ENCODE data around the gene HMGCS1.
"Not testable (repeated sequence)": the region's sequence is repeated elsewhere in the genome, so short reads cannot be mapped to it uniquely, and the experiment has no call there.

The HMGCS1 gene

GRCh38 chr5:43312076-43312661, 1.0 kb downstream of the HMGCS1 start:
- peak; percentile 25 for DNase-seq

- no peak for DNase-seq
Observed at GRCh38 chr5:43309637-43310036, 3.6 kb downstream of the HMGCS1 start.

GRCh38 chr5:43309122-43309521, 4.1 kb downstream of the HMGCS1 start:
- DNase-seq, result no peak

DNA sequence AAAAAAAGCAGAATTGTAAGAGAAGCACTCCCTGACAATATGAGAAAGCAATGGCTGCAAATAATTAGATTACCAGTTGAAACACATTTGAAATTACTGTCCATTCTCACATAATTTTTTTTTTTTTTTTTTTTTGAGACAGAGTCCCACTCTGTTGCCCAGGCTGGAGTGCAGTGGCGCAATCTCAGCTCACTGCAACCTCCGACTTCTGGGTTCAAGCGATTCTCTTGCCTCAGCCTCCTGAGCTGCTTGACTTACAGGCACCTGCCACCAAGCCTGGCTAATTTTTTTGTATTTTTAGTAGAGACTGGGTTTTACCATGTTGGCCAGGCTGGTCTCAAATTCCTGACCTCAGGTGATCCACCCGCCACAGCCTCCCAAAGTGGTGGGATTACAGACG, 6.3 kb downstream of the HMGCS1 start:
- not testable (repeated sequence) for DNase-seq

GRCh38 chr5:43305948-43306565, 7.2 kb downstream of the HMGCS1 start:
- DNase-seq, result peak; percentile 33

DNA sequence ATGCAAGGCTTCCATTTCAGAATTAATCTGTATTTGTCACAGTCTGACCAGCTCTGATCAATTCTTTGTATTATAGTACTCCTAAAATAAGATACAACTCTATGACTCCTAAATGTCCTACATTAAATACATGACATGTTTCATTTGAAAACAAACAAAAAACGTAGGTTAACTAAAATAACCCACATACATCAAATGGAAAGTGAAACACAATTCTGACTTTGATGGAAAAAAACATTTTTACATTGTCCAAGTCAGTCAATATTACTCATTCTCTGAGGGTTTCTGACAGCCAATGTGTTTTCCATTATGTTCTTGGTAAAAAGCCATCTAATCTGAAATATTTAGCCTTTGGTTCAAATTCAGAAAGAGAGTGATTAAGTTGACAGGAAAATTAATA, 8.7 kb downstream of the HMGCS1 start:
- no peak for DNase-seq

DNA sequence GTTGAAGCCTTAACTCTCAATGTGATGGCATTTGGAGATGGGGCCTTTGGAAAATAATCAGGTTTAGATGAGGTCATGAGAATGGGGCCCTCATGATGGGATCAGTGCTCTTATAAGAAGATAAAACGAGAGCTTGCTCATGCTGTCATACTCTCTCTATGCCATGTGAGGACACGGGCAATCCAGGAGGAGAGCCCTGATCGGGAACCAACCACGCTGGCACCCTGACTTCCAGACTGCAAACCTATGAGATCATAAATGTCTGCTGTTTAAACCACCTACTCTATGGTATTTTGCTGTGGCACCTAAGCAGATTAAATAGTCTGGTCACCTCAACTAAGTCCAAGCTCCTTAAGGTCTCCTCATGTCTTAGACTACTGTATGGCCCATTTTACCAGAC, 10.0 kb downstream of the HMGCS1 start:
- no peak for DNase-seq

DNA sequence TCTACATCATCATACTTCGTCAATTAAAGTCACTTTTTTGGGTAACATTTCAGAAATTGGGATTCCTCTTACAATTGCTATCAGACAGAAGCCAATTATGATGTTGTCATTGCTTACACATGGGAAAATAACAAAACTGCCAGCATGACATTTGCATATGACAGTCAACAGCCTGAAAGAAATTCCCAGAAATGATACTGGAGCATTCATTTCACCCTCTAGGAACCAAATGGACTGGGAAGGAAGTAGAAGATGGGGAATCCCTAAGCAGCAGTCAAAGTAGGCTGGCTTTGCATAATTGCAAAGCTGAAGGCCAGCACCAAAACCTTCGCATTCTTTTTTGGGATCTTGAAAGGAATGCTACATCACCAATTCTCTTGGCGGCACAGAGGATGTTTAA, 10.7 kb downstream of the HMGCS1 start:
- DNase-seq, result no peak

GRCh38 chr5:43301653-43302091, 11.5 kb downstream of the HMGCS1 start:
- no peak for DNase-seq

DNA sequence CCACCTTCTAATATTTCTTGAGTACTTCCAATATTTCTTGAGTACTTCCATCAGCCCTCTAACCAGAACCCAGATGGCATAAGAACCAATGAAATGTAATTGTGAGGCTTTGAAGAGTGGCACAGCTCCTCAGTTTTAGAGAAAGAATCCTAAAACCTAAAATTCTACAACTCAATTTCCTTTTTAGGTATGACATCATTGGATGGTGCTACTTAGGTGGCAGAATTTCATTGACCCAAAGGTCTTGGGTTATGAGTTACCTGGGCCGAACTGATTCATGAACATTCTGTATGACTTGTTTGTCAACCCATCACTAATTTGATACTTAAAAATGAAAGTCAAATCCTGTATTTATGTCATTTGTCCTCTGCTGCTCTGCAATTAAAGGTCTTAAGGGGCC, 13.1 kb downstream of the HMGCS1 start:
- DNase-seq, result no peak

DNA sequence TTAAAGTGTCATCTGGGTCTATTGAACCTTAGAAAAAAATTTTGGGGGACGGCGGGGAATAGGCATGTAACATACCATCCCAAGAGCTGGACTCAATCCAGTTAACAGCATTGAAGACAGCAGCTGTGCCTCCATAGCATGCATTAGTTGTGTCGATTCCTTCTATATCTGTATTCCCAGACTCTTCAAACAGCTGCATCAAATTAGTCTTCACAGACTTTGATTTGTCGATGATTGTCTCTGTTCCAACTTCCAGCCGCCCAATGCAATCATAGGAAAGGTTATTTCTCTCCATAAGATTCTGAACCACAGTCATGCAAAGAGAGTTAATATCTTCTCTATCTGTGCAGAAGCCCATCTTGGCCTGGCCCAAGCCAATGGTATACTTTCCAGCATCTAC, 14.8 kb downstream of the HMGCS1 start:
- no peak for DNase-seq

GRCh38 chr5:43296835-43297234, 16.4 kb downstream of the HMGCS1 start:
- DNase-seq, result no peak

DNA sequence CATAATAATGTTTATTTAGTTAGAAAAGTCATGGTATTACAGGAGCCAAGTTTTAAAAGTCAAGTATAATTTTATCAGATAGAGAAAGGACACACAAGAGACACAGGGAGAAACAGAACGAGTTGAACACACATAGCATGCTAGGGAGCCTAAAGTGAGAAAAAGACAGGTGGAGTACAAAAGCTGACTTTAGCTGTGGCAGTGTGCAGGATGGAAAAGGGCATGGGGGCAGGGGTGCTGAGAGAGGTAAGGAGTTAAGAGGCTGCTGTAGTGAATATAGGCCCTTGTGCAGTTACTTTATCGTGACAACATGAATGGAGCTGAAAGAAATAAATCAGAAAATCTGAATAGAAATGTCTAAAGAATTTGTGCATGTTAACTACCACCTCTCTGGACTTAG, 18.0 kb downstream of the HMGCS1 start:
- no peak for DNase-seq

GRCh38 chr5:43294226-43294625, 19.0 kb downstream of the HMGCS1 start:
- no peak for DNase-seq

GRCh38 chr5:43290726-43291125, 22.5 kb downstream of the HMGCS1 start:
- DNase-seq, result no peak

DNA sequence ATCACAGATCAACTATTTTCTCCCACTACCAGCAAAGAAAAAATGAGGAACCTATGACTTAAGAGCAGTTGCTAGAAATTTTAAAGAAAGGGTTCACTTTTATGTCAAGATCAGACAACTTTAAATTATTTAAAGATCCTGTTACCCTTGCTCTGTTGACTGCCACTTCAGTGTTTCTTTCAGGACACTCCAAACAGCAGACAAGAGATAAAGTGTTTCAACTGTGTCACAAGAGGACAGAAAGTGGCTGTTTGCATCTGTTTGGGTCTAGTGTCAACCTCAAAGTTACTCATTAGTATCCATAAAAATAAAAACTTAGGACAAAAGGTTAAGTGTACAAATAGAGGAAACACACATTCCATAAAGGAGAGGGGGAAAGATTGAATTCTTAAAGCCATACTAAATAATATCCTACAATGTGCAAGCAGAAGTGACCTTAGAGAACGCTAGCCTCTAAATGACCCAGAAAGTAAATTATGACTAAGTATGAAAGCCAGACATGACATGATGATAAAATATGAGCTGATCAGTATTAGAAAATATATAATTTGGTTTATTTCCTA, 24.9 kb downstream of the HMGCS1 start:
- no peak for DNase-seq

- DNase-seq, result no peak
Observed at GRCh38 chr5:43287493-43287892, 25.7 kb downstream of the HMGCS1 start.

DNA sequence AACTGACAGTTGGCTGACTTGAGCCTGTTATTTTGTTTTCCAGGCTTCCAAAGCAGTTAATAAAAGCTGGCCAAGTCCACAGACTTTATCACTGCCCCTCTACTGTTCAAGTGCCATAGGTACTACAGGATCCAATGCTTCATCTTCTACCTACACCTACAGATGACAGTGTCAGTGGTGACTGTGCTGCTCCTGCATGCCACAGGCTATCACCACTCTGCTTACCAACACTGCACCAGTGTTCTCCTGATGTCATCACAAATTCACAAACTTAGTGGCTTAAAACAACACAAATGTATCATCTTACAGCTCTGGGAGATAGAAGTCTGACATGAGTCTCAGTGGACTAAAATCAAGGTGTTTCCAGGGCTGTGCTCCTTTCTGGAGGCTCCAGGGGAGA, 26.6 kb downstream of the HMGCS1 start:
- no peak for DNase-seq

DNA sequence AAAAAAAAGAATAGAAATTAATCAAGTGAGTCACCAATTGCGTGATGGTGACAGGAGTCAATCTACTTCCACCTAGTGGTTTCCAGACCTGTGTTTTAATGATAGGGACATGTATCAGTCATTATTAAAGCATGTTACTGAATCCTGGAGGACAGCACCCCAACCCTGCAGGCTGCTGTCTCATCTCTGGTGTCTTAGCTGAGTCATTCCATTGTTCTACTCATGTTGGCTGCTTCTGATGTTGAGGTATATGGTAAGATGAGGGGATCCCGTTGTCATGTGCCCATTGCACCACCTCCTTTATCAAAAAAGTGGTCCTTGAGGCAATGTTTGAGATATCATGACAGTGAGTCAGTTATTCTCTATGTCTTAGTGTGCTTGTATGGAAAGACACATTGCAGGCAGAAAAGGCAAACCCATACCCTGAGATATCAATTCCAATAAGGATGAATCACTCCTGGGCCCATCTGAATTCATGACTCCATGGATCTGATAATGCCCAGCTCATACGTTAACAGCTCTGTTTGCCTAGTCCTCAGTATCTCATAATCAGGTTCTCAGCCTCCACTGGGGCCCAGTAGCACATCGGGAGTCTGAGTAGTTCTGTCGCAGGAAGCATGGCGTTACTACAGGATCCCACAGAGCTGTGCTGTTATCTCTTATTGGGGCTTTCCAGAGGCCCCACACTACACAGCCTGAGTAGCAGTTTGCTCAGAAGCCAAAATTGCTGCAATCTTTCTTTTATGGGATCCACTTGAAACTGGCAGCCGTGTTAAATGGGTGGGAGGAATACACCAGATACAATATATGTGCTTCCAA, 31.2 kb downstream of the HMGCS1 start:
- no peak for DNase-seq

GRCh38 chr5:43279548-43280274, 33.5 kb downstream of the HMGCS1 start:
- DNase-seq, result no peak

DNA sequence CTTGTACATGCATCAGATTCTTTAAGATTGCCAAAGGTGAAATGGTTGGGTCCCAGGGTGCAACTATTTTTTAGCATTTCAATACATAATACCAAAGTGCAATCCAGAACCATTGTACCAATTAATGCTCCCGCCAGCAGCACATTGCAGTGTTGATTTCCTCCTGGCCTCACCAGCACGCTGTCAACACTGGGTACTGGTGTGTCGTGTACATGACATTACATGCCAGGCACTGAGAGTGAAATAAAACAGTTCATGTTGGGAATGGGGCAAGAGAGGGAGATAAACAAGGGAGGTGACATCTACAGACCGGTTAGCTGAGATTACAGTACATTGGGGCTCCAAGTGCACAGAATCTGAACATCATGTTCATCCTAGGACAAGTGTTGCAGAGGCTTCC, 37.8 kb downstream of the HMGCS1 start:
- DNase-seq, result no peak

DNA sequence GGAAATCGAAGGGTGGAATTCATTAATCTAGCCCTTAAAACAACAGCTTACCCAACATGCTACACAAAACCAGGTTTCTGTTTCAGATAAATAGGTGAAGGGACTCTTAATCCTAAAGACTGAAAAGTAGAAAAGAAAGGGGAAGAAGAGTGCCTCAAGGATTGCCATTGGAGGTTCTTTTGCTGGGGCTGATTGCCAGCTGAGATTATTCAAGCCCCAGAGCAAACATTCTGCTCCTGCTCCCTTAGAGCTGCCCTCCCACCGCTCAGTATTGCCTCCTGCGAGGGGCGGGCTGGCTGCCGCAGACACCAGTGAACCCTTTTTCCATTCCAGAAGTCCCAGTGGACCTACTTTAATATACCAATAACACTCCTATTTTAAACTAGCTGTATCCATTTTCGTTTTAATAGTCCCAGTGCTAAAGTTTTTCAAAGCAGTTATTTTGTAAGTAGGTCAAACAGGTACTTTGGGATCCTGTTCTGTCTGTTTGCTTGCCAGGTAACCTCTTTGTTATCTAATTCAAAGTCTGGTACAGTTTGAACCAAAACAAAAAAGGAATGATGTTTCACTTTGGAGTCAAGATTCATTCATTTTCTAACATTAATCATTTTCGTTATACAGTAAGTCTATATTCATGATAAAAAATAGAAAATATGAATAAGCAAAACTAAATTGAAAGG, 38.6 kb downstream of the HMGCS1 start:
- DNase-seq, result no peak

- DNase-seq, result no peak
Observed at GRCh38 chr5:43273552-43273951, 39.7 kb downstream of the HMGCS1 start.
